Neural crest cell (in vitro differentiated cells): ENCODE data around the gene POLR2I. TPM values are rescaled to one million over a fixed set of nuclear protein-coding genes. Genes with fewer than 3 reads are reported as not detected.
"Not testable (repeated sequence)": the region's sequence is repeated elsewhere in the genome, so short reads cannot be mapped to it uniquely, and the experiment has no call there.

Experiments used
- DNase-seq: peaks from one replicate; pipeline ENCODE4 v3.0.0; 2021; ENCODE audit warnings: low read depth, mixed read lengths, low spot score
- H3K27ac Mint-ChIP-seq: one replicate; pipeline ENCODE4 v1.8.0; 2021; ENCODE audit warnings: mild to moderate bottlenecking, mixed read lengths; ENCODE audit not compliant: unreplicated experiment
- H3K27me3 Mint-ChIP-seq: 2 replicates; pipeline ENCODE4 v1.8.0; 2021; ENCODE audit warnings: low read depth, mild to moderate bottlenecking, mixed read lengths
- H3K36me3 Mint-ChIP-seq: 2 replicates; pipeline ENCODE4 v1.8.0; 2021; ENCODE audit warnings: low read depth, mild to moderate bottlenecking, mixed read lengths
- H3K4me1 Mint-ChIP-seq: 2 replicates; pipeline ENCODE4 v1.8.0; 2021; ENCODE audit warnings: mixed read lengths
- H3K4me3 Mint-ChIP-seq: one replicate; pipeline ENCODE4 v1.8.0; 2021; ENCODE audit warnings: mild to moderate bottlenecking, mixed read lengths
- H3K9me3 Mint-ChIP-seq: 2 replicates; pipeline ENCODE4 v1.8.0; 2021; ENCODE audit warnings: mixed read lengths
- CTCF ChIP-seq: fragments of 200-600 bp; sonication (generic); conservative IDR thresholded peaks from 2 replicates; pipeline ENCODE4 v1.5.0; 2021; ENCODE audit warnings: antibody characterized with exemption, mild to moderate bottlenecking
- total RNA-seq: library from RNA; stranded (reverse); gene quantifications from 2 replicates; pipeline ENCODE4 v1.2.1, GENCODE V29; 2021

POLR2I gene
- total RNA-seq, 1 donor from 2014 or later: 111 TPM

- Mint-ChIP-seq H3K27me3 (no peaks in the 10 kb centered on the region), H3K4me1 (no peaks in the 10 kb centered on the region), H3K27ac (no peak overlapping the region), H3K4me3 (no peak overlapping the region), H3K36me3 (peaks cover 19% of the 10 kb centered on the region), H3K9me3 (no peaks in the 10 kb centered on the region)
- no peak for DNase-seq
- no peak for TF ChIP-seq CTCF
Measured at GRCh38 chr19:36073121-36073876, 41.4 kb downstream of the POLR2I start.

- Mint-ChIP-seq H3K36me3 (peaks cover 27% of the 10 kb centered on the region), H3K9me3 (peaks cover 2% of the 10 kb centered on the region), H3K27me3 (no peaks in the 10 kb centered on the region), H3K4me1 (no peaks in the 10 kb centered on the region), H3K27ac (peak overlapping the region; percentile 78), H3K4me3 (no peak overlapping the region)
- no peak for TF ChIP-seq CTCF
- no peak for DNase-seq
Measured at GRCh38 chr19:36072081-36072480, 42.6 kb downstream of the POLR2I start.

GRCh38 chr19:36068810-36069499 is 45.7 kb downstream of the POLR2I start:
- peaks cover 28% of the 10 kb centered on the region for H3K36me3 Mint-ChIP-seq
- H3K4me3 Mint-ChIP-seq, DNase-seq, H3K27ac Mint-ChIP-seq, H3K9me3 Mint-ChIP-seq, H3K27me3 Mint-ChIP-seq, H3K4me1 Mint-ChIP-seq: not testable (repeated sequence)

- peaks cover 2% of the 10 kb centered on the region for H3K9me3 Mint-ChIP-seq
- no peaks in the 10 kb centered on the region for H3K27me3 Mint-ChIP-seq
- H3K27ac Mint-ChIP-seq: no peak overlapping the region
- H3K4me3 Mint-ChIP-seq: no peak overlapping the region
- TF ChIP-seq CTCF: no peak
- DNase-seq: no peak
- H3K36me3 Mint-ChIP-seq: peaks cover 23% of the 10 kb centered on the region
- no peaks in the 10 kb centered on the region for H3K4me1 Mint-ChIP-seq
Measured at GRCh38 chr19:36067681-36068080, 47.0 kb downstream of the POLR2I start.

- H3K27me3 Mint-ChIP-seq: no peaks in the 10 kb centered on the region
- no peaks in the 10 kb centered on the region for H3K4me1 Mint-ChIP-seq
- H3K9me3 Mint-ChIP-seq: peaks cover 2% of the 10 kb centered on the region
- no peak for DNase-seq
- H3K27ac Mint-ChIP-seq: peak overlapping the region; percentile 65
- no peak overlapping the region for H3K4me3 Mint-ChIP-seq
- peaks cover 21% of the 10 kb centered on the region for H3K36me3 Mint-ChIP-seq
- TF ChIP-seq CTCF: no peak
Measured at GRCh38 chr19:36064826-36065225, 49.8 kb downstream of the POLR2I start.

Other genes starting within 250 kb of the POLR2I start
- gene APLP1, start 246.3 kb downstream of the POLR2I start, total RNA-seq: 140 and 143 TPM in 2 replicates
- 6.4 and 8.0 TPM in 2 replicates for gene NFKBID, start 214.3 kb downstream of the POLR2I start, total RNA-seq
- gene HCST, start 212.3 kb downstream of the POLR2I start, total RNA-seq: not detected in 2 replicates
- gene TYROBP, start 206.6 kb downstream of the POLR2I start, total RNA-seq: not detected in 2 replicates
- gene LRFN3, start 178.5 kb downstream of the POLR2I start, total RNA-seq: 33.9 and 36.0 TPM in 2 replicates
- 16.8 and 17.5 TPM in 2 replicates for gene SDHAF1, start 119.7 kb downstream of the POLR2I start, total RNA-seq
- gene SYNE4, start 106.1 kb downstream of the POLR2I start, total RNA-seq: 0.30 and 0.54 TPM in 2 replicates
- gene ALKBH6, start 100.7 kb downstream of the POLR2I start, total RNA-seq: 21.7 and 23.7 TPM in 2 replicates
- 33.1 and 37.6 TPM in 2 replicates for gene CLIP3, start 82.0 kb downstream of the POLR2I start, total RNA-seq
- 9.4 and 9.8 TPM in 2 replicates for gene THAP8, start 60.6 kb downstream of the POLR2I start, total RNA-seq
- 34.2 and 35.3 TPM in 2 replicates for gene WDR62, start 60.0 kb downstream of the POLR2I start, total RNA-seq
- not detected in 2 replicates for gene OVOL3, start 3.7 kb downstream of the POLR2I start, total RNA-seq
- gene TBCB, start 593 bp upstream of the POLR2I start, total RNA-seq: 214 and 219 TPM in 2 replicates
- gene CAPNS1, start 25.2 kb upstream of the POLR2I start, total RNA-seq: 321 and 346 TPM in 2 replicates
- not detected in 2 replicates for gene COX7A1, start 37.6 kb upstream of the POLR2I start, total RNA-seq
- 5.6 and 6.6 TPM in 2 replicates for gene ZNF565, start 99.8 kb upstream of the POLR2I start, total RNA-seq
- 88.0 and 90.5 TPM in 2 replicates for gene ZNF146, start 100.2 kb upstream of the POLR2I start, total RNA-seq